Coronary artery (tissue), 2 donors: ENCODE data around the gene RDH12.

Source experiments
- DNase-seq: peaks from one replicate; pipeline ENCODE4 v3.0.0-alpha.2; 2017; ENCODE audit warnings: low spot score
- H3K27ac ChIP-seq, 2 donors: fragments of 200-600 bp; sonication (generic); one replicate each; pipeline ENCODE4 v1.5.1; 2016 to 2019
- H3K4me3 ChIP-seq: fragments of 200-600 bp; sonication (generic); 2 replicates; pipeline ENCODE4 v1.5.1; 2016; ENCODE audit warnings: mild to moderate bottlenecking, moderate library complexity
- TF ChIP-seq, protein P1 (sequence below): fragments of 200-600 bp; sonication (generic); IDR thresholded peaks from one replicate; pipeline ENCODE4 v1.5.1; 2019; ENCODE audit warnings: antibody characterized with exemption

RDH12 gene

DNA sequence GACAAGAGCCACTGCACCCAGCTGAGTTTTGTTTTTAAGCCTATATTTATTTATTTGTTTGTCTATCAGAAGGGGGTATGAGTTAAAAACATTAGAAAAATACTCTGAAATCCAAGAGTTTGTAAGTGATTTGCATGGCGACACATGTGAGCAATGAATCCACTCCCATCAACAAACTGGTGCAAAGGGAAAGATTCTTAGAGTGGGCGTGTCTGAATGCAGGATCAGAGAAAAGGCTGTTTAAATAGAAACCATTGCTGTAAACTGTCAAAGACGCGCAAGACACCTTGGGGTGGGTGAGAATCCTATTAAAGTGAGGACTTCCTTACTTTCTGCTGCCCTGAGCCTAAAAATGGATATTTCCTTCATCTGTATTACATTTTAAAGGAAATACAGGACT is 62.8 kb downstream of the RDH12 start:
- TF ChIP-seq, protein P1, sequence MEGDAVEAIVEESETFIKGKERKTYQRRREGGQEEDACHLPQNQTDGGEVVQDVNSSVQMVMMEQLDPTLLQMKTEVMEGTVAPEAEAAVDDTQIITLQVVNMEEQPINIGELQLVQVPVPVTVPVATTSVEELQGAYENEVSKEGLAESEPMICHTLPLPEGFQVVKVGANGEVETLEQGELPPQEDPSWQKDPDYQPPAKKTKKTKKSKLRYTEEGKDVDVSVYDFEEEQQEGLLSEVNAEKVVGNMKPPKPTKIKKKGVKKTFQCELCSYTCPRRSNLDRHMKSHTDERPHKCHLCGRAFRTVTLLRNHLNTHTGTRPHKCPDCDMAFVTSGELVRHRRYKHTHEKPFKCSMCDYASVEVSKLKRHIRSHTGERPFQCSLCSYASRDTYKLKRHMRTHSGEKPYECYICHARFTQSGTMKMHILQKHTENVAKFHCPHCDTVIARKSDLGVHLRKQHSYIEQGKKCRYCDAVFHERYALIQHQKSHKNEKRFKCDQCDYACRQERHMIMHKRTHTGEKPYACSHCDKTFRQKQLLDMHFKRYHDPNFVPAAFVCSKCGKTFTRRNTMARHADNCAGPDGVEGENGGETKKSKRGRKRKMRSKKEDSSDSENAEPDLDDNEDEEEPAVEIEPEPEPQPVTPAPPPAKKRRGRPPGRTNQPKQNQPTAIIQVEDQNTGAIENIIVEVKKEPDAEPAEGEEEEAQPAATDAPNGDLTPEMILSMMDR, result no peak
- Histone ChIP-seq H3K27ac (no peak overlapping the region), H3K4me3 (no peak overlapping the region)
- no peak for DNase-seq

DNA sequence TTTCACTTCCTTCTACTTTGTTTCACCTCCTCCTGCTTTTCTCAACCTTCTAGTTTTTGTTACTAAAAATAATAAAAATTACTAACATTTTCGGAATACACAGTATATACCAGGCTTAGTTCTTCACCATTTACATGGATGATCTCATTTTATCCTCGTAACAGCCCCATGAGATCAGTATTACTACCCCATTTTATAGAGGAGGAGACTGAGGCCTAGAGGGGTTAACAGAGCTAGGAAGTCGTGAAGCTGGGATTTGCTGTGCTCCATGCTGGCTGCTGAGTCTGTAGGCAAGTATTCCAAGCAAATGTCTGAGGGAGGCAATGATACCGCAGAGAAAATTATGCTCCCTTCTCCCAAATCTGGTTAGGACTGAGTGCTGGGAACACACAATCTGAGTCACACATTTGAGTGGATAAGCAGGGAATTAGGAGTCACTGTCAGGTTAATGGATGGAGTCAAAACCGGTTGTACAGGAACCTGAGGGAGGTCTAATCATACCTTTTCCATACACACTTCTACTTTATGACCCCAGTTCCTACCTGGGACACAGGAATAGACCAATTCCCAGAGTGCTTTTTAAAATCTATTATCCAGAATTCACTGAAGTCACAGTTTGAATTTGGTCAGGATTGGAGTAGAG is 63.6 kb downstream of the RDH12 start:
- Histone ChIP-seq H3K27ac (no peak overlapping the region), H3K4me3 (no peak overlapping the region)
- TF ChIP-seq, protein P1, result no peak
- DNase-seq, result no peak

DNA sequence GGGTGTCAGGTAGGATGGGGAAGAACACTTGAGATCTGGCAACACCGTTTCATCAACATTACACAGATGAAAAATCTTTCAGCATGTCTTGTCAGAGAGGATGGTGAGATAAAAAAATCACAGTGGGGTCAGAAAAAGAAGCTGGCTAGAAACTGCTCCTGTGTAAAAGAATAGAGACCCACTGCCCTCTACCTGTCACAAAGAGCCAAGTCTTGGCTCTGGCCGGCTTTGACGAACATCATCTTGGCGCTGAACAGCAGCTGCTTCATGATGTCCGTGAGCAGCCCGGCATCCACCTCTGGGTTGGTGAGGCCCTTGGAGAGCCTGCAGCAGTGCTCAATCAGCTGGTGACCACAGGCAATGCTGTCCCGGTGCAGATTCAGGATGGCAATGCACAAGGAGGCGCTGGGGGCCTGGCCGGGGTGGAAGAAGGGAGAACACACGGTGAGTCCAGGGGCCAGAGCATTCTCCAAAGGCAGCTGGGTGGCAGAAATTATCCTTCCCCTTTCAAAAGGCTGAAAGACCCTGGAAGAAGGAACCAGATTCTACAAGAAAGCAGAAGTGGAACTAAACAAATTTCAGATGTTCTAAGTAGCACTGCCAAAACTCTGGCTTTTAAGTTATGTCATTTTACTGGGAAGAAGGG is 64.5 kb downstream of the RDH12 start:
- TF ChIP-seq, protein P1, result no peak
- H3K4me3 ChIP-seq, result no peak overlapping the region
- DNase-seq, result no peak
- no peak overlapping the region for H3K27ac ChIP-seq

DNA sequence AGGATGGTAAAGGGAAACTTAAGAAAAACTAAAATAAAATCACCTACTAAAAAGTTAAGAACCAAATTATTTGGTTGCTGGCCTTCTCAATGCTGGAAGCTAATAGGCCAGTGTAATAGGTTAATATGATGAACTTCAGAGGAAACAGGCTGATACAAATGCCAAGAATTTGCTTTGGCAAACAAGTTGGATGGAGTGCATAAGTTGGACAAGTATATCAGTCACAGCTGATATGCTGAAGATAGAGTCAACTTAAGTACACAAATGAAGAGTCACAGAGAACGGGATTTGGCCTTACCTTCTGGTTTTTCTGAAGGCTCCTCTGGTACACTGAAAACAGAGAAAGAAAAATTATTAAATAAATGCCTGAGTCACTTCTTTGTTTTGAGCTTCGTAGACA is 66.5 kb downstream of the RDH12 start:
- DNase-seq, result no peak
- H3K27ac ChIP-seq, result no peak overlapping the region
- TF ChIP-seq, protein P1, result no peak
- H3K4me3 ChIP-seq, result no peak overlapping the region

DNA sequence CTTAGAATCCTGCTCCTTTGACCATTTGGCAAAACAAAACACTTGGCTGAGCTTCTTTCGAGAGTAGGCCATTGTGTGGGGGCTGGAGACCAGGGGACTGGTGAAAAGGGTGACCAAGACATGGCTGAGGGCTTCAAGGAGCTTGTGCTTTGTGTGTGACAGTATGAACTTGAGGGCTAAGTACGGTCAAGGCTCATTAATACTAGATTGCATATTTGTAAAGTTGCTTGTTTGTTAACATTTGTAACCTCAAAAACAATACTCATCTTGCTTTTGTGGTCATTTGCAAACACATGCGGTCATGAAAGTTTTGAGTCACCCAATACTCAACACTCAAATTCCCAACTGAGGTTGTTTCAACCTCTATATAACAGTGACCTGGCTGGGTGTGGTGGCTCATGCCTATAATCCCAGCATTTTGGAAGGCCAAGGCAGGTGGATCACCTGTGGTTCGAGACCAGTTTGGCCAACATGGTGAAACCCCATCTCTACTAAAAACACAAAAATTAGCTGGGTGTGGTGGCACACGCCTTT is 72.2 kb downstream of the RDH12 start:
- TF ChIP-seq, protein P1, result no peak
- H3K27ac ChIP-seq, result no peak overlapping the region
- DNase-seq, result no peak
- H3K4me3 ChIP-seq, result no peak overlapping the region

DNA sequence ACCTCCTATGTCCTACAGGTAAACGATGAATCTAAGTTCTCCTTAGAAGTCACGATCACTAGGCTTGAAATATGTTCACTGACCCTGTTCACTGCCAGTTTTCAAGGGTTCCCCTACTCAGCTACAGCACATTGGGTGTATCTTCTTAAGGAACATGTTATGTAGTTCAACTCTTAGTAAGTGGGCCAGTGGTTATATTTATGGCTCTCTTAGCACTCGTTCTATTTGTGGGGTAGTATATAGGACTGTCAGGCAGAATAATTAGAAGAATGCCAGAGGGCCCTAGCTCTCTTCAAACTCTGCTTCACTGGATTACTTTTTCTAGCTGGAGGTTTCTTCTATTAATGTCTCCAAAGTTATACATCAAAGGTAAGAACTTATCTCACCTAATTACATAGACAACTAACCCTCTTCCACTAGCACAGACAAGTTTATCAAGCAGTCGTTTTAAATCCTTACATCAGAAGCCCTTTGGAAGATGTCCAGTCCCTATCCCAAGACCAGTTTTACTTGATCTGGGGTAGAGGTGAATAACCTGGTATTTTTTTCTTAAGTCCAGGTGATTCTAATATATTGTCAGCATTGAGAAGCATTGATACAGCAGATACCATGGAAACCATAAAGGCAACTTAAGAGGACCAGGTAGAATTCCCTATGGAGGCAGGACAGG is 75.1 kb downstream of the RDH12 start:
- DNase-seq, result no peak
- TF ChIP-seq, protein P1, result no peak
- no peak overlapping the region for H3K27ac ChIP-seq
- no peak overlapping the region for H3K4me3 ChIP-seq
